K562 (cell line): ENCODE results near the gene SERGEF. TPM values are rescaled to one million over a fixed set of nuclear protein-coding genes. Genes with fewer than 3 reads are reported as not detected.

Experiments
- CHD7 ChIP-seq: fragments of 200-600 bp; sonication (generic); IDR thresholded peaks from one replicate; pipeline ENCODE4 v1.6.1; 2012; ENCODE audit warnings: mild to moderate bottlenecking, low read depth, low read length, inconsistent platforms
- FOXA3 ChIP-seq, 2 experiments: fragments of 450-650 bp in 1 of 2; sonication (generic) in 1 of 2; formaldehyde crosslinking; IDR thresholded peaks in 1 of 2; conservative IDR thresholded peaks in 1 of 2; 2 replicates each; pipeline versions ENCODE4 v1.4.0 to v1.8.0; 2020 to 2022; ENCODE audit warnings: mild to moderate bottlenecking in 2 of 2, missing genetic modification reagents in 1 of 2
- RAD21 ChIP-seq, 2 experiments: fragments of 250-450 bp in 1 of 2; fragments of 450-650 bp in 1 of 2; sonication (Bioruptor Pico) in 1 of 2; formaldehyde crosslinking in 1 of 2; IDR thresholded peaks in 1 of 2; conservative IDR thresholded peaks in 1 of 2; 2 replicates each; pipeline versions ENCODE4 v1.4.0 to v1.8.0; 2020 to 2022; ENCODE audit warnings: mild to moderate bottlenecking in 2 of 2, moderate library complexity in 1 of 2
- RAD51 ChIP-seq: fragments of 450-650 bp; IDR thresholded peaks from 2 replicates; pipeline ENCODE4 v1.7.1; 2016; ENCODE audit warnings: low read depth, mild to moderate bottlenecking, borderline replicate concordance
- SIRT6 ChIP-seq: IDR thresholded peaks from one replicate; pipeline ENCODE4 v1.6.1; 2012; ENCODE audit warnings: low read depth, mild to moderate bottlenecking, control low read depth, inconsistent platforms, low read length, moderate library complexity
- TRIM28 ChIP-seq: fragments of 450-650 bp; IDR thresholded peaks from 2 replicates; pipeline ENCODE4 v1.6.1; 2017
- ZNF253 ChIP-seq: fragments of 250-450 bp; sonication (Bioruptor Pico); conservative IDR thresholded peaks from 2 replicates; pipeline ENCODE4 v1.6.1; 2021; ENCODE audit warnings: mild to moderate bottlenecking
- polyA plus RNA-seq, 8 experiments: library from polyadenylated mRNA; depleted of rRNA in 4 of 8; stranded (reverse) in 5 of 8; unstranded in 3 of 8; fragments of >200 nt; fragmentation: Nextera tagmentation in 2 of 8; fragmentation: Illumina TruSeq in 1 of 8; extraction: Ambion mirVana in 2 of 8; extraction: Trizol in 1 of 8; gene quantifications; 2 replicates each; pipeline versions ENCODE4 v1.2.1 to v1.2.3, GENCODE V29; 2011 to 2014; ENCODE audit warnings: inconsistent platforms in 1 of 8, missing spikeins in 1 of 8
- total RNA-seq, 7 experiments: library from RNA; depleted of rRNA in 6 of 7; stranded (reverse); fragments of >200 nt in 6 of 7; fragmentation: Illumina TruSeq in 2 of 7; extraction: Trizol in 2 of 7; gene quantifications; 2 replicates each; pipeline versions ENCODE4 v1.2.1 to v1.2.3, GENCODE V29; 2011 to 2021; ENCODE audit warnings: low replicate concordance in 1 of 7

Gene SERGEF
- total and polyA plus RNA-seq, 9 of the 15 experiments (the other 6 are each of a cell fraction or from before 2014, with no cell fraction given): 10.2 to 28.0 (median 19.9) TPM

- no peak for TF ChIP-seq CHD7
- no peak for TF ChIP-seq SIRT6
- TF ChIP-seq RAD51: no peak
- TF ChIP-seq TRIM28: no peak
- no peak for TF ChIP-seq ZNF253 (CRISPR knock-in tag)
- no peak for TF ChIP-seq FOXA3 (CRISPR knock-in tag; conservative IDR thresholded peaks at IDR 0.05 in 1 of 2, IDR thresholded peaks at IDR 0.05 in 1 of 2)
- TF ChIP-seq RAD21 (CRISPR knock-in tag; conservative IDR thresholded peaks at IDR 0.05 in 1 of 2, IDR thresholded peaks at IDR 0.05 in 1 of 2): no peak
Observed at GRCh38 chr11:17927041-17927440, 85.8 kb downstream of the SERGEF start (continued).
